Naive thymus-derived CD8-positive, alpha-beta T cell (primary cell): Measurements from ENCODE around the gene YTHDF1. TPM values are rescaled to one million over a fixed set of nuclear protein-coding genes. Genes with fewer than 3 reads are reported as not detected.
A peak's percentile ranks its signal among the peaks of the same experiment; 100 is the strongest.

Source experiments
- ATAC-seq, 2 donors: fragments of 150-1000 bp; cut with Tn5 transposase in 1 of 2; sonication (Bioruptor Pico), chemical (Tn5 transposase) in 1 of 2; 1 replicate in 1 of 2; 2 replicates in 1 of 2; pipeline ENCODE4 v1.10.0; 2021; ENCODE audit warnings: mild to moderate bottlenecking in 2 of 2, moderate library complexity in 2 of 2
- POLR2A ChIA-PET: fragments of 350-600 bp; sonication (Branson Sonifier 250); formaldehyde crosslinking; loops from one replicate; lab custom pipeline; 2021; ENCODE audit warnings: antibody characterized with exemption; lab: Charles Lee
- DNase-seq, 10 donors: peaks; one replicate each; pipeline versions ENCODE4 v3.0.0 to v3.0.0-alpha.2; 2020 to 2022
- H3K27ac Mint-ChIP-seq, 10 donors: one replicate each; pipeline ENCODE4 v1.8.0; 2020 to 2022; ENCODE audit warnings: mild to moderate bottlenecking in 10 of 10, mixed read lengths in 10 of 10, moderate library complexity in 4 of 10, inconsistent platforms in 1 of 10
- H3K27me3 Mint-ChIP-seq, 5 donors: one replicate each; pipeline ENCODE4 v1.8.0; 2021 to 2022; ENCODE audit warnings: mixed read lengths in 5 of 5
- H3K36me3 Mint-ChIP-seq, 3 donors: one replicate each; pipeline ENCODE4 v1.8.0; 2020 to 2022; ENCODE audit warnings: mixed read lengths in 3 of 3, mild to moderate bottlenecking in 2 of 3, inconsistent platforms in 1 of 3
- H3K4me1 Mint-ChIP-seq, 4 donors: one replicate each; pipeline ENCODE4 v1.8.0; 2021 to 2022; ENCODE audit warnings: mixed read lengths in 4 of 4
- H3K4me3 Mint-ChIP-seq, 10 donors: one replicate each; pipeline ENCODE4 v1.8.0; 2020 to 2022; ENCODE audit warnings: mild to moderate bottlenecking in 10 of 10, mixed read lengths in 10 of 10, moderate library complexity in 6 of 10, inconsistent platforms in 1 of 10
- H3K9me3 Mint-ChIP-seq, 9 donors: one replicate each; pipeline ENCODE4 v1.8.0; 2020 to 2022; ENCODE audit warnings: mixed read lengths in 9 of 9, mild to moderate bottlenecking in 3 of 9, inconsistent platforms in 1 of 9, moderate library complexity in 1 of 9
- polyA plus RNA-seq, 3 donors: library from polyadenylated mRNA; unstranded; fragments of 300-500 nt; fragmentation: Illumina TruSeq; gene quantifications; one replicate each; pipeline ENCODE4 v1.2.3, GENCODE V29; 2021
- total RNA-seq, 8 experiments: library from RNA in 2 of 8; stranded (reverse) in 2 of 8; gene quantifications; one replicate each; pipeline ENCODE4 v1.2.3 and lab custom pipeline; 2021 to 2026

YTHDF1 gene
- total RNA-seq = 10 to 100 TPM; 51.8 to 53.1 TPM
- 10 to 100 TPM; 26.8 to 46.6 (median 34.1) TPM for polyA plus RNA-seq
- 42.5 to 83.4 (median 72.0) reads per million in 6 experiments for total RNA-seq (lab: John Stamatoyannopoulos, UW)

GRCh38 chr20:63216041-63216848 lies at the start of gene YTHDF1:
YTHDF1 (minus strand) TSS chr20:63216131; CDS start chr20:63215892, 239 bp downstream.
- peaks cover 5 to 35% (median 5%) of the 10 kb centered on the region in 3 donors for H3K36me3 Mint-ChIP-seq
- no peaks in the 10 kb centered on the region for H3K9me3 Mint-ChIP-seq
- H3K27ac Mint-ChIP-seq = peak within 1 kb of the TSS; percentile 87 to 95 (median 94)

GRCh38 chr20:63264519-63264918 lies 48.6 kb upstream of the YTHDF1 start:
- ATAC-seq (no peak), DNase-seq (no peak)
- POLR2A ChIA-PET = no interaction called here
- no peak overlapping the region for H3K27ac Mint-ChIP-seq
- peaks cover 0 to 23% (median 8%) of the 10 kb centered on the region in 5 donors for H3K27me3 Mint-ChIP-seq
- H3K4me1 Mint-ChIP-seq = peaks cover 1 to 9% (median 8%) of the 10 kb centered on the region in 4 donors
- no peaks in the 10 kb centered on the region for H3K36me3 Mint-ChIP-seq
- H3K4me3 Mint-ChIP-seq = no peak overlapping the region
- H3K9me3 Mint-ChIP-seq = no peaks in the 10 kb centered on the region

More at GRCh38 chr20:63216041-63216848, at the start of gene YTHDF1:
- POLR2A ChIA-PET = interaction anchor here (1.3 to 1.5 kb wide), 3 partner anchors 69 to 115 kb away, joined by 3 to 4 read pairs (median 3); no protein-coding TSS in a partner anchor
- Mint-ChIP-seq H3K27me3 (peaks cover 0 to 3% (median 0%) of the 10 kb centered on the region in 5 donors), H3K4me1 (peaks cover 30 to 46% (median 45%) of the 10 kb centered on the region in 4 donors), H3K4me3 (peak within 1 kb of the TSS; percentile 85 to 95 (median 91))
- ATAC-seq = peak; percentile 94 to 95
- DNase-seq = peak; percentile 89 to 96 (median 93)

- POLR2A ChIA-PET = no interaction called here
- Mint-ChIP-seq H3K9me3 (no peaks in the 10 kb centered on the region), H3K27ac (peak overlapping the region in 1 of 10 donors; percentile 8), H3K4me3 (no peak overlapping the region), H3K4me1 (peaks cover 1 to 9% (median 8%) of the 10 kb centered on the region in 4 donors), H3K36me3 (no peaks in the 10 kb centered on the region), H3K27me3 (peaks cover 0 to 25% (median 8%) of the 10 kb centered on the region in 5 donors)
- ATAC-seq (no peak), DNase-seq (no peak)
Observed at GRCh38 chr20:63264000-63264399, 48.1 kb upstream of the YTHDF1 start.

GRCh38 chr20:63262836-63263235 lies 46.9 kb upstream of the YTHDF1 start:
- POLR2A ChIA-PET = no interaction called here
- no peak for ATAC-seq
- Mint-ChIP-seq H3K27me3 (peaks cover 0 to 26% (median 8%) of the 10 kb centered on the region in 5 donors), H3K9me3 (no peaks in the 10 kb centered on the region), H3K27ac (peak overlapping the region in 2 of 10 donors; percentile 47 to 86), H3K4me1 (peaks cover 1 to 9% (median 8%) of the 10 kb centered on the region in 4 donors), H3K36me3 (no peaks in the 10 kb centered on the region), H3K4me3 (peak overlapping the region in 1 of 10 donors; percentile 65)
- DNase-seq = no peak

GRCh38 chr20:63261795-63262528 lies 46.0 kb upstream of the YTHDF1 start:
- DNase-seq (no peak), ATAC-seq (no peak)
- peaks cover 1 to 34% (median 9%) of the 10 kb centered on the region in 5 donors for H3K27me3 Mint-ChIP-seq
- H3K36me3 Mint-ChIP-seq = no peaks in the 10 kb centered on the region
- POLR2A ChIA-PET = no interaction called here
- H3K9me3 Mint-ChIP-seq = no peaks in the 10 kb centered on the region
- H3K4me3 Mint-ChIP-seq = peak overlapping the region in 2 of 10 donors; percentile 41 to 65
- H3K4me1 Mint-ChIP-seq = peaks cover 1 to 9% (median 8%) of the 10 kb centered on the region in 4 donors
- peak overlapping the region in 3 of 10 donors; percentile 50 to 86 (median 53) for H3K27ac Mint-ChIP-seq

GRCh38 chr20:63261060-63261794 lies 45.3 kb upstream of the YTHDF1 start:
- peak overlapping the region in 2 of 10 donors; percentile 53 to 86 for H3K27ac Mint-ChIP-seq
- no peaks in the 10 kb centered on the region for H3K36me3 Mint-ChIP-seq
- POLR2A ChIA-PET = no interaction called here
- peaks cover 6 to 42% (median 14%) of the 10 kb centered on the region in 5 donors for H3K27me3 Mint-ChIP-seq
- ATAC-seq (no peak), DNase-seq (no peak)
- no peaks in the 10 kb centered on the region for H3K9me3 Mint-ChIP-seq
- no peak overlapping the region for H3K4me3 Mint-ChIP-seq
- H3K4me1 Mint-ChIP-seq = peaks cover 1 to 9% (median 8%) of the 10 kb centered on the region in 4 donors

GRCh38 chr20:63260521-63260920 lies 44.6 kb upstream of the YTHDF1 start:
- H3K4me1 Mint-ChIP-seq = peaks cover 5 to 11% (median 8%) of the 10 kb centered on the region in 4 donors
- ATAC-seq (no peak), DNase-seq (no peak)
- H3K36me3 Mint-ChIP-seq = no peaks in the 10 kb centered on the region
- peaks cover 7 to 49% (median 22%) of the 10 kb centered on the region in 5 donors for H3K27me3 Mint-ChIP-seq
- H3K4me3 Mint-ChIP-seq = no peak overlapping the region
- H3K27ac Mint-ChIP-seq = no peak overlapping the region
- POLR2A ChIA-PET = no interaction called here
- H3K9me3 Mint-ChIP-seq = no peaks in the 10 kb centered on the region

GRCh38 chr20:63259734-63260460 lies 44.0 kb upstream of the YTHDF1 start:
- no peak for ATAC-seq
- peaks cover 7 to 12% (median 10%) of the 10 kb centered on the region in 4 donors for H3K4me1 Mint-ChIP-seq
- DNase-seq = no peak
- peaks cover 10 to 52% (median 25%) of the 10 kb centered on the region in 5 donors for H3K27me3 Mint-ChIP-seq
- H3K4me3 Mint-ChIP-seq = no peak overlapping the region
- no peak overlapping the region for H3K27ac Mint-ChIP-seq
- H3K36me3 Mint-ChIP-seq = no peaks in the 10 kb centered on the region
- POLR2A ChIA-PET = interaction anchor here (1.5 kb wide), 1 partner anchor 13 kb away, joined by 5 read pairs; the partner anchor contains the start of gene ARFGAP1
- H3K9me3 Mint-ChIP-seq = no peaks in the 10 kb centered on the region

- DNase-seq (no peak), ATAC-seq (no peak)
- POLR2A ChIA-PET = interaction anchor here (1.5 kb wide), 1 partner anchor 14 kb away, joined by 5 read pairs; the partner anchor contains the start of gene ARFGAP1
- Mint-ChIP-seq H3K4me3 (no peak overlapping the region), H3K27ac (no peak overlapping the region), H3K36me3 (no peaks in the 10 kb centered on the region), H3K27me3 (peaks cover 10 to 47% (median 25%) of the 10 kb centered on the region in 5 donors), H3K4me1 (peaks cover 7 to 17% (median 10%) of the 10 kb centered on the region in 4 donors), H3K9me3 (no peaks in the 10 kb centered on the region)
Observed at GRCh38 chr20:63258781-63259180, 42.9 kb upstream of the YTHDF1 start.

GRCh38 chr20:63257629-63258028 lies 41.7 kb upstream of the YTHDF1 start:
- peaks cover 0 to 2% (median 0%) of the 10 kb centered on the region in 3 donors for H3K36me3 Mint-ChIP-seq
- H3K4me3 Mint-ChIP-seq = no peak overlapping the region
- ATAC-seq = no peak
- H3K27me3 Mint-ChIP-seq = peaks cover 15 to 50% (median 29%) of the 10 kb centered on the region in 5 donors
- no peak for DNase-seq
- POLR2A ChIA-PET = no interaction called here
- no peaks in the 10 kb centered on the region for H3K9me3 Mint-ChIP-seq
- H3K27ac Mint-ChIP-seq = peak overlapping the region in 1 of 10 donors; percentile 43
- H3K4me1 Mint-ChIP-seq = peaks cover 8 to 22% (median 16%) of the 10 kb centered on the region in 4 donors

GRCh38 chr20:63256954-63257353 lies 41.0 kb upstream of the YTHDF1 start:
- Mint-ChIP-seq H3K4me1 (peaks cover 2 to 16% (median 13%) of the 10 kb centered on the region in 4 donors), H3K27me3 (peaks cover 16 to 56% (median 30%) of the 10 kb centered on the region in 5 donors), H3K4me3 (no peak overlapping the region), H3K36me3 (peaks cover 0 to 2% (median 0%) of the 10 kb centered on the region in 3 donors), H3K9me3 (no peaks in the 10 kb centered on the region), H3K27ac (peak overlapping the region in 1 of 10 donors; percentile 22)
- DNase-seq (no peak), ATAC-seq (no peak)
- POLR2A ChIA-PET = no interaction called here
